ENCODE results near the gene C5AR1.
A peak's percentile ranks its signal among the peaks of the same experiment; 100 is the strongest.
"Not testable (repeated sequence)": the region's sequence is repeated elsewhere in the genome, so short reads cannot be mapped to it uniquely, and the experiment has no call there.

Gene C5AR1

GRCh38 chr19:47336765-47337718 lies 27.4 kb downstream of the C5AR1 start:
- not testable (repeated sequence) for DNase-seq

DNA sequence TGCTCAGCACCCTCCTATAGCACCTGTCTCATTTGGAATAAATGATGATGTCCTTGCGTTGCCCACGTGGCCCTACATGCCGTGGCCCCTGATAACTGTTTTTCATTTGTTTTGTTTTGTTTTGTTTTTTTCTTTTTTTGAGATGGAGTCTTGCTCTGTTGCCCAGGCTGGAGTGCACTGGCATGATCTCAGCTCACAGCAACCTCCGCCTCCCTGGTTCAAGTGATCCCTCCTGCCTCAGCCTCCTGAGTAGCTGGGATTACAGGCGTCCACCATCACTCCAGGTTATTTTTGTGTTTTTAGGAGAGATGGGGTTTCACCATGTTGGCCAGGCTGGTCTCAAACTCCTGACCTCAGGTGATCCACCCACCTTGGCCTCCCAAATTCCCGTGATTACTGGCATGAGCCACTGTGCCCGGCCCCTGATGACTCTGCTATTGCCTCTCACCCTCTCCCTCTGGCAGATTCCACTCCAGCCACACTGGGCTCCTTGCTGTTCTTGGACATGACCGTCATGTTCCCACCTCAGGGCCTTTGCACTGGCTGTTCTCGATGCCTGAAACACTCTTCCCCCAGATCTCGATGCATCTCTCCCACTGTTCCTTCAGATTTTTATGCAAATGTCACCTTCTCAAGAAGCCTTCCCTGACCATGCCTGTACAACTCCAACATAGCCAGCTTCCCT lies 29.7 kb downstream of the C5AR1 start:
- DNase-seq, result no peak

- DNase-seq, result no peak
Observed at GRCh38 chr19:47340477-47341208, 31.0 kb downstream of the C5AR1 start.

- no peak for DNase-seq
Observed at GRCh38 chr19:47341734-47342133, 32.1 kb downstream of the C5AR1 start.

- DNase-seq, result no peak
Observed at GRCh38 chr19:47343194-47343802, 33.6 kb downstream of the C5AR1 start.

GRCh38 chr19:47344425-47344824 lies 34.8 kb downstream of the C5AR1 start:
- DNase-seq, result no peak

DNA sequence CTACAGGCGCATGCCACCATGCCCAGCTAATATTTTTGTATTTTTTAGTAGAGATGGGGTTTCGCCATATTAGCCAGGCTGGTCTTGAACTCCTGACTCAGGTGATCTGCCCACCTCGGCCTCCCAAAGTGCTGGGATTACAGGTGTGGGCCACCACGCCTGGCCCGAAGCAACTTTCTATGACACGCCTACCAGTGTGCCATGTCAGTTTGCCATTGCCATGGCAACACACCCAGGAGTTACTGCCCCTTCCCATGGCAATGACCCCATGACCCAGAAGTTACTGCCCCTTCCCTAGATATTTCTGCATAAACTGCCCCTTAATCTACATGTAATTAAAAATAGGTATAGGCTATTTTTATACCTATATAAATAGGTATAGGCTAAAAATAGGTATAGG lies 36.4 kb downstream of the C5AR1 start:
- not testable (repeated sequence) for DNase-seq

DNA sequence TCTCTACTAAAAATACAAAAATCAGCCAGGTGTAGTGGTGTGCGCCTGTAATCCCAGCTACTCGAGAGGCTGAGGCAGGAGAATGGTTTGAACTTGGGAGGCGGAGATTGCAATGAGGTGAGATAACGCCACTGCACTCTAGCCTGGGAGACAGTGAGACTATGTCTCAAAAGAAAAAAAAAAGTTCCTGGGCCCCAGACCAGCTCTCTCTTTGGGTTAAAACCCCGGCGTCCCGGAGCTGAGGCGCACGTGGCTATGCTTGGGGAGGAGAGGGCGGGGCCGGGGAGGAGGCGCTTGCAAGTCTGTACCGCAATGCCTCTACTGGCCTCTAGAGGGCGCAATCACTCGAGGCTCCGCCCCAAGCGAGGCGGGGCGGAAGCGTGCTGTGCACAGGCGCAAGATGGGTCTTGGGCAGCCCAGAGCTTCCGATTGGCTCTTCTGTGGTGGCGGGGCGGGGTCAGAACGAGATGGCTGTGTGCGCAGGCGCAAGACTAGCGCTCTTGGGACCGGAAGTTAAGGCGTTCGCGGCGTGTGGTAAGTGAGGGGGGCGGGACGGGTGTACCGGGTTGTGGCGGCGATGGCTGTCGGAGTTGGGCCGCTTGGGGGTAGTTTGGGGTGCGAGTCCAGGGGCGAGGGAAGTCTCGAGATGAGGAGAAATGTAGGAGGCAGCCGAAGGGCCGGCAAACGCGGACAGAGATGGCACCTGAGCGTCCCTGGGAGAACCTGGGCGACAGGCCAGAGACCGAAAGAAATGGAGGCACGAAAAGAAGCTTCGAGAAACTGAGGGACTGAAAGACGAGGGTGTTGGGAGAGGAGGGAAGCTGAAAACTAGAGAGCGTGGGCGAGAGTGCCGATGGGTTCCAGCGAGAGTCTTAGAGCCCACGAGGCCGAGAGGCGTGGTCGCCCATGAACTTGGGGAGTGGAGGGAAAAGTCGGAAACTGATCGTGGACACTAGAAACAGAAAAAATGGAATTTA lies 39.4 kb downstream of the C5AR1 start, which contains the start of gene DHX34:
TSS of gene DHX34 (plus strand) at position 497 of the 977 bp plus-strand sequence. CDS start 3,716 bp downstream, outside the sequence.
- peak; percentile 100 for DNase-seq

GRCh38 chr19:47350630-47351029 lies 41.0 kb downstream of the C5AR1 start:
- DNase-seq, result no peak

GRCh38 chr19:47351548-47351947 lies 41.9 kb downstream of the C5AR1 start:
- DNase-seq, result no peak

DNA sequence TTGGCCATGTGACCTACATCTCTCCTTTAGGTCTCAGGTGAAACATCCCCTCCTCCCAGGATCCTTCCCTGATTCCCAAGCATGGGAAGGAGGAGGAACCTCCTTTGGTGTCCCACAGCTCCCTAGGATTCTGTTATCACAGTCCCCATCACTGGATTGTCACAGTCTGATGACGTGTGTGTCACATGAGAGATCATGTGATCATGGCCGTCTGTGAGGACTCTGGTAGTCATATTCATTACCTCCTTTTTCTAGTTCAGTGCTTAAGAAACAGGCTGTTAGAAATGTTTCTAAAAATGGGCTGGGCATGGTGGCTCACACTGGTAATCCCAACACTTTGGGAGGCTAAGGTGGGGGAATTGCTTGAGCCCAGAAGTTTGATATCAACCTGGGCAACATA lies 42.4 kb downstream of the C5AR1 start:
- no peak for DNase-seq

DNA sequence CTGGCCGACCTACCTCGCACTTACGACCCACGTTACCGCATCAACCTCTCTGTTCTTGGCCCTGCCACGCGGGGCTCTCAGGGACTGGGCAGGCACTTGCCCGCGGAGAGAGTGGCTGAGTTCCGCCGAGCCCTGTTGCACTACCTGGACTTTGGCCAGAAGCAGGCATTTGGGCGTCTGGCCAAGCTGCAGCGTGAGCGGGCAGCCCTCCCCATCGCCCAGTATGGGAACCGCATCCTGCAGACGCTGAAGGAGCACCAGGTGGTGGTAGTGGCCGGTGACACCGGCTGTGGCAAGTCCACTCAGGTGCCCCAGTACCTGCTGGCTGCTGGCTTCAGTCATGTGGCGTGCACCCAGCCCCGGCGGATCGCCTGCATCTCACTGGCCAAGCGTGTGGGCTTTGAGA lies 43.6 kb downstream of the C5AR1 start:
- no peak for DNase-seq

- DNase-seq, result no peak
Observed at GRCh38 chr19:47356900-47357299, 47.2 kb downstream of the C5AR1 start.

- no peak for DNase-seq
Observed at GRCh38 chr19:47357788-47358680, 48.4 kb downstream of the C5AR1 start.

DNA sequence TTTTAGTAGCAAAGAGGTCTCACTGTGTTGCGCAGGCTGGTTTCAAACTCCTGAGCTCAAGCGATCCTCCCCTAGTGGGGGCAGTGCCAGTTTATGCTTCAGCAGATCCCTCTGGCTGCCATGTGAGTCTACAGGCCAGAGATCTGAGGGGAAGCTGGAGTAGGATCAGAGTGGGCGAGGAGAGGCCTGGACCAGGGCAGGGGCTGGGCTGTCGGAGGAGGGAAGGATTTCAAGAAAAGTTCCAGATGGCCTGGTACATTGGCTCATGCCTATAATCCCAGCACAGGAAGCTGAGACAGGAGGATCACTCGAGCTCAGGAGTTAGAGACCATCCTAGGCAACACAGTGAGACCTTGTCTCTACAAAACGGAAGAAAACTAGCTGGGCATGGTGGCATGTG lies 49.3 kb downstream of the C5AR1 start:
- DNase-seq, result no peak

DNA sequence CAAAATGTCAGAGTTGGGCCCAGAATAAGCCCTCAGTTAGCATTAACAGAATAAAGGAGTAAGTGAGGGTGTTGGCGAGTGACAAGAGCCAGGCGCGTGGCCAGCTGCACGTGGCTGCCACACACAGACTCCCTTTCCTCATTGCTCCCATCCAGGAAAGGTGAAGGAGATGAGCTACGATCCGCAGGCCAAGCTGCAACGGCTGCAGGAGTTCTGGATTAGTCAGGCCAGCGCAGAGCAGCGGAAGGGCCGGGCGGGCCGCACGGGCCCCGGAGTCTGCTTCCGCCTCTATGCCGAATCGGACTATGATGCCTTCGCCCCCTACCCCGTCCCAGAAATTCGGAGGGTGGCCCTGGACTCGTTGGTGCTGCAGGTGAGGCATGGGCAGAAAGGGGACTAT lies 52.7 kb downstream of the C5AR1 start:
- DNase-seq, result no peak

DNA sequence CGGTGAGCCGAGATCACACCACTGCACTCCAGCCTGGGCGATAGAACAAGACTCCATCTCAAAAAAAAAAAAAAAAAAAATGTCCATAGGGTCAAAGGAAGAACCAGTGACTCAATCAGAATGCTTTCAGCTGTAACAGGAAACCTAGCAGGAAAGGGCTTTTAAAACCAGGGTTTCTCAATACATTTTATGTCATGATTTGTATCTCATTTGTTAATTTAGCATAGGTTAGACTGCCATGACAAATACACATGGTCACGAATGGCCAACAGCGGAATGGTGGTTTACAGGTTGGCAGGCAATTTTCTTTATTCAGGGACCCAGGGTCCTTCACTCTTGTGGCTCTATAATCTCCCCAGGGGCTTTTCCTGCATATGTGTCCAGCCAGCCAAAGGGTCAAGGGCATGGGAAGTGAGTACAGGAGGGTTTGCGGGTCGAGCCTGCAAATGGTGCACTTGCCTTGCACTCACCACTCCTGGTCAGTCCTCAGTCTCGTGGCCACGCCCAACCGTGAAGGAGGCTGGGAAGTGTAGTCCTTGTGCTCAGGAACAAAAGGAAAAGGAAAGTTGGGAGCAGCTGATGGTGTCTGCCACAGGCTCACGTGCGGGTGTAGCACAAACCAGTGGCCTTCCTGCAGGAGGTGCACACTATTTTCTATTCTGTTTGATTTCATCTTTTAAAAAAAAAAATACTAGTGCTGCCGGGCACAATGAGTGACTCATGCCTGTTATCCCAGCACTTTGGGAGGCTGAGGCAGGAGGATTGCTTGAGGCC lies 54.3 kb downstream of the C5AR1 start:
- DNase-seq, result no peak

DNA sequence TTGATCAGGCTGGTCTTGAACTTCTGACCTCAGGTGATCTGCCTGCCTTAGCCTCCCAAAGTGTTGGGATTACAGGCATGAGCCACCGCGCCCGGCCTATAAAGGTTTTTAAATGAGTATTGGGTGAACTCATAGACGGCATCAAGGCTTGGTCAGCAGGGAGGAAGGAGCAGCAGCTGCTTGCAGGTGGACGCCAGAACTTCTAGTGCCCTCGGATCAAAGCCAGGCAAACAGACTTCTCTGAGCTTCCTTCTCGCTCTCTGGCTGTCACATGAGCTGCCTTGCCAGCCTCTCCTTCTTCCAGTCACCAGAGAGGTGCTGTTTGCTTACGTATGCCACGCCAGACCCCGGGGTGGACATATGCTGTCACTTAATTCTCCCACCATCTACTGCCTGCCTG lies 55.8 kb downstream of the C5AR1 start:
- not testable (repeated sequence) for DNase-seq

- DNase-seq, result no peak
Observed at GRCh38 chr19:47370045-47370611, 60.5 kb downstream of the C5AR1 start.
